HG03135 (cell line): ENCODE results near the gene KRTAP2-3.
"Not testable (repeated sequence)": the region's sequence is repeated elsewhere in the genome, so short reads cannot be mapped to it uniquely, and the experiment has no call there.

ENCODE experiments used
- ATAC-seq: cut with Tn5 transposase; IDR thresholded peaks from one replicate; pipeline ENCODE4 v1.9.1; 2021; ENCODE audit warnings: mild to moderate bottlenecking, moderate library complexity; ENCODE audit not compliant: unreplicated experiment

Gene KRTAP2-3

GRCh38 chr17:41037853-41038350 is 22.0 kb downstream of the KRTAP2-3 start:
- ATAC-seq = no peak

DNA sequence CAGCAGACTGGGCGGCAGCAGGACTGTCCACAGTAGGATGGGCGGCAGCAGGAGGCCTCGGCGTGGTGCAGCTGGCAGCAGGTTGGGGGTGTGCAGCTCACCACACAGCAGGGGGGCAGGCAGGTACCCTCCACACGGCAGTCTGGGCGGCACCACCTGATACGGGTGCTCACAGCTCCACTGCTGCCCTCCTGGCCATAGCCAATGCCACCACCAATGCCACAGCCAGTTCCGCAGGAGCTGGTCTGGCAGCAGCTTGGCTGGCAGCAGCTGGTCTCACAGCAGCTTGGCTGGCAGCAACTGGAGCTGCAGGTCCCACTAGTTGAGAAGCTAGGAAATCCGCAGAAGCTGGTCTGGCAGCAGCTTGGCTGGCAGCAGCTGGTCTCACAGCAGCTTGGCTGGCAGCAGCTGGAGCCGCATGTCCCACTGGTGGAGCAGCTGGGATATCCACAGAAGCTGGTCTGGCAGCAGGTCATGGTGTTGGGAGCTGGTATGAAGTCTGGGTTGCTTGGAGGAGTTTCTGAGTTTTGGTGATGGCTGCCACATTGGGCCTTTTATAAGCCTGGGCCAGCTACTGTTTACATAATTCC is 25.5 kb downstream of the KRTAP2-3 start, which contains the start of gene KRTAP1-3:
KRTAP1-3 (minus strand) TSS at position 529 of the 590 bp plus-strand sequence; CDS start at position 476, 53 bp downstream.
- not testable (repeated sequence) for ATAC-seq

- no peak for ATAC-seq
Observed at GRCh38 chr17:41029633-41030245, 30.2 kb downstream of the KRTAP2-3 start, which contains the start of gene KRTAP1-4. KRTAP1-4 (minus strand) TSS chr17:41030195; CDS start chr17:41030078, 117 bp downstream.

DNA sequence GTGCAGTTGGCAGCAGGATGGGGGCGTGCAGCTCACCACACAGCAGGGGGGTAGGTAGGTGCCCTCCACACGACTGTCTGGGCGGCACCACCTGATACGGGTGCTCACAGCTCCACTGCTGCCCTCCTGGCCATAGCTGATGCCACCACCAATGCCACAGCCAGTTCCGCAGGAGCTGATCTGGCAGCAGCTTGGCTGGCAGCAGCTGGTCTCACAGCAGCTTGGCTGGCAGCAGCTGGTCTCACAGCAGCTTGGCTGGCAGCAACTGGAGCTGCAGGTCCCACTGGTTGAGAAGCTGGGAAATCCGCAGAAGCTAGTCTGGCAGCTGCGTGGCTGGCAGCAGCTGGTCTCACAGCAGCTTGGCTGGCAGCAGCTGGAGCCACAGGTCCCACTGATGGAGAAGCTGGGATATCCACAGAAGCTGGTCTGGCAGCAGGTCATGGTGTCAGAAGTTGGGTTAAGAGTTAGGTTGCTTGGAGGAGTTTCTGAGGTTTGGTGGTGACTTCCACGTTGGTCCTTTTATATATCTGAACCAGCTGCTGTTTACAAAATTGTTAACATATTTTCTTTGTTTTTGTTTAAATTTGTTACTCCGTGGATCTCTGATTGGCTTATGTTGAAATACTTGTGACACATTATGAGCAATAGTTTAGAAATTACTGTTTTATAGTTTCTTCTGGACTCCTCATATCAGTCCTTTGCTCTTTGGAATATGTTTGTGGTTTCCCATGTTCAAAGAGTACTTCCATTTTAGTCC is 33.0 kb downstream of the KRTAP2-3 start, which contains the start of gene KRTAP1-5:
KRTAP1-5 (minus strand) TSS at position 494 of the 757 bp plus-strand sequence; CDS start at position 441, 53 bp downstream.
- ATAC-seq = no peak

DNA sequence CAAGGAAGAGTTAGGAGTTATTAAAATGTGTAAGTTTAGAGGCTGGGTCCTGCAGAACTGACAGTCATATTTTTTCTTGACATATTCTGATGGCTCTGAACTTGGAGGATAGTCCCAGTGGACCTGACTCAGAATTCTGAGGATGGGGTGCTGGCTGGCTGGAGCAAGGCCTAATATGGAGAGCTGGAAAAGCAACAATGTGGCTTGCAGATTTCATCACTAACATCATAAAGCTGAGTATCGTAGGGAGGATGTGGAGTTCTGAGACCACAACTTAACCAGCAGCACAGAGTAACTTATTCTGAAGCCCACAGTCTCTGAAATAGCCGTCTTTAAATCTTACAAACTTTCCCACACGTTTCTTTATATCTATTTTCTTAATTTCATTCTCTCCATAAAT is 35.2 kb downstream of the KRTAP2-3 start:
- ATAC-seq = no peak

DNA sequence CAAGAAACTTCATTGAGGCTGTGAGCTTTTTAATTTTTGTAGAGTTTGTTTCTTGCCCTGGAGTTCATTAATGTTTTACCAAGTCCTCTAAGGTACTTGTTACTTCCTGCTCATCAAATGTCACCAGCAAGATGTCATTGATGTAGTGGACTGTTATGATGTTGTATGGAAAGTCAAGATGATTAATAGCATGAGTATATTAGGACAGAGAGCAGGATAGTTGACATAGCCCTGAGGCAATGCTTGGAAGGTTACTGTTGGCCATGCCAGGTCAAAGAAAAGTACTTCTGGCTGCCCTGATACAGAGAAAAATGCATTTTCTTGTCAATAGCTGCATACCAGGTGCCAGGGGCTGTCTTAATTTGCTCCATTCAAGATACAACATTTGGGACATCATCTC is 39.6 kb downstream of the KRTAP2-3 start:
- no peak for ATAC-seq

DNA sequence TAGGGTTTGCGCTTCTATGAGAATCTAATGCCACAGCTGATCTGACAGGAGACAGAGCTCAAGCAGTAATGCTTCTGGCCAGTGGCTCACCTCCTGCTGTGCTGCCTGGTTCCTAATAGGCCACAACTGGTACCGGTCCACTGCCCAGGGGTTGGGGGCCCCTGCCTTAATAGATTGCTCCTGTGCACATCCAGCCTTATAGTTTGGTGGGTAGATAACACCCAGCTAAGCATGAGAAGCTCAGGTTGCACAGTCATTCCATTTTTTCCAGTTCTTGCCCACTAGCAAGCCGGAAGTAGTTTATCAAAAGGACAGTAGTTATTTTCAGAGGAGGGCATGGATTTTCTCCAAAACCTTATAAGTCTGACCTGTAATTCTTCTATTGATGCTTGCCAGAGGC is 40.5 kb downstream of the KRTAP2-3 start:
- ATAC-seq = no peak

DNA sequence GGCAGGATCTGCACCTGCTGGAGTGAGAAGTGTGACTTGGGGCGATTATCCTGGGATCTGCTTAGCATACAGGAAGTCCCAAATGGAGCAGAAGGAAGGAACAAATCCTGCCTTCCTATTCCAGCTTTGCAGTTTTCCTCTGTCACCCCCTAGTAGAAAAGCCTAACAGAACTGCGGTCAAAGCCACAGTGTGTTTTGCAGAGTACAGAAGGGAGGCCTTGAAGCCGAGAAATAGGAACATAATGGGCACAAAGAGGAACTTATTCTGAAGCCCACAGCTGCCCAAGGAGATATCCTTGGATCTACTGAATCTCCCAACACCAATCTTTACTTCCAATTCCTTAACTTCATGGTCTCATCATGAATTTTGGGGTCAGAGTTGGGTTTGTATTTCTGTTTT is 41.4 kb downstream of the KRTAP2-3 start:
- no peak for ATAC-seq

DNA sequence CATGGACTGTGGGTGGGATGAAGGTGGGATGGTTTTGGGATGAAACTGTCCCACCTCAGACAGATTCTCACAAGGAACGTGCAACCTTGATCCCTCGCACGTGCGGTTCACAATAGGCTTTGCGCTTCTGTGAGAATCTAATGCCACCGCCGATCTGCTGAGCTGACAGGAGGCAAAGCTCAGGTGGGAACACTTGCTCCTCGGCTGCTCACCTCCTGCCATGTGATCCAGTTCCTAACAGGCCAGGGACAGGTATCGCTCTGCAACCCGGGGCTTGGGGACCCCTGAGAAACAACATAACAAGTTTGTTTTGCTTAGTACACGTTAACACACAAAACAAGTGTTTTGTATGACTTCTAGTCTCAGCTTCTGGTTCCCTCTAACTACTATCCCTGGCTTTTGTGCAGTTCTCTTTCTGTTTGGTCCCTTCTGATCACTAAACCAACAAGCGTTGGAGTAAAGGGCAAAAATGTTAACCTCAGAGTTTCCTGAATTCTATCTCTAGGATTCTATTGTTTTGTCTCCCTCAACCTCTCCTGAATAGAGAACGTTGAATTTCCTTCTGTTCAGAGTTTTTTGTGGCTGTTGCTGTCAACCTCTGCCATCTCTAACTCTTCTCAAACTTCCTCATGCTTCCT is 43.2 kb downstream of the KRTAP2-3 start:
- ATAC-seq = no peak

GRCh38 chr17:41015454-41015853 is 44.5 kb downstream of the KRTAP2-3 start:
- no peak for ATAC-seq

GRCh38 chr17:41013606-41014005 is 46.3 kb downstream of the KRTAP2-3 start:
- ATAC-seq = no peak

- no peak for ATAC-seq
Observed at GRCh38 chr17:41013181-41013580, 46.7 kb downstream of the KRTAP2-3 start.

DNA sequence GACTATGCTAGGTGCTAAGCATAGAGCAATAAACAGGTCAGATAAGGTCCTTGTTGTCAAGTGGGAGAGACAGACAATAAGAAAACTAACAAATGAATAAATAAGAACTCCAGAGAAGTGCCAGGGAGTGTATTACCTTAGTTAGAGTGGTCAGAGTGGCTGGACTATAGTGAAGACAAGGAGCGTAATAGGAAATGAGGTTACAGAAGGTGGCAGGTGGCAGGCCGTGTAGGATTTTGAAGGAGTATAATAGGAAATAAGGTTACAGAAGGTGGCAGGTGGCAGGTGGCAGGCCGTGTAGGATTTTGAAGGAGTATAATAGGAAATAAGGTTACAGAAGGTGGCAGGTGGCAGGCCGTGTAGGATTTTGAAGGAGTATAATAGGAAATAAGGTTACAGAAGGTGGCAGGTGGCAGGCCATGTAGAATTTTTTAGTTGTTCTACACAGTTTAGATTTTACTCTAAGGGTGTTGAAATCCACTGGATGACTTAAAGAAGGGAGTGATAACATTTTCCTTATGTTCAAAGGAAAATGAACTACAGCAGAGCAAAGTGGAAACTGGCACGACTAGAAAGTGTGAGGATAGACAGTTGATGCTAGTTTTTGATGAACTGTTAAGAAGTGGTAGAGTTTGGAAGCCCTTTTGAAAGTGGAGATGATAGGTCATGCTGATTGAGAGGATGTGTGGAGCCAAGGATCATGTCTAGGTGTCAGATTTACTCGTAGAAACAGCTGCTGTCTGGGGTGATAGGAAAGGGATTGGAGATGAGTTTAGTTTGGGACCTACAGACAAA is 47.4 kb downstream of the KRTAP2-3 start:
- ATAC-seq = no peak

DNA sequence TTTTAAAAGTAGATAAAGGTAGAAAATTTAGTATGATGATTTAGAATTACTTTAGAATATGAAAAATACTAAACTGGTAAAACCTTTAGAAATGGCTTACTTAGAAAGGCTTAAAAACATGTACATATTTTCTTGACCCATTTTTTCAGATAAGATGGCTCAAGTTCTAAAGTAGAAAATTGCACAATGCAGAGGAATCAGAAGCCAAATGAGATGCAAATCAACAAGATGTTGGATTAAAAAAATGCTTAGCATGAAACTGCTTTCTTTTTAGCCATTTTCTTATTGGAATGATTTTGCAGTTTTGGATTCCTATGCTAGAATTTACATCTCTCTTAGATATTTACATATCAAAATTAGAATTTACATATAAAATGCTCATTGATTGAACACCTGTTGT is 49.5 kb downstream of the KRTAP2-3 start:
- no peak for ATAC-seq

- ATAC-seq = no peak
Observed at GRCh38 chr17:41009936-41010335, 50.0 kb downstream of the KRTAP2-3 start.

- no peak for ATAC-seq
Observed at GRCh38 chr17:41009301-41009760, 50.6 kb downstream of the KRTAP2-3 start.
